Measurements from ENCODE around the gene IGF2BP1. TPM values are rescaled to one million over a fixed set of nuclear protein-coding genes. Genes with fewer than 3 reads are reported as not detected.

IGF2BP1 gene
- polyA plus RNA-seq, 1 of the 3 experiments (the other 2 are of a cell fraction) = 0.05 TPM

GRCh38 chr17:48990882-48991357 is 6.3 kb upstream of the IGF2BP1 start:
- Histone ChIP-seq H3K4me3 (ENCODE audit: low read depth in 2 of 2, low read length in 1 of 2) (no peak overlapping the region), H3K4me2 (no peak overlapping the region), H3K9me3 (no peaks in the 10 kb centered on the region), H3K27ac (ENCODE audit: low read depth in 2 of 2, low read length in 1 of 2) (no peak overlapping the region), H3K9ac (no peak overlapping the region), H3K79me2 (ENCODE audit: insufficient read depth) (no peaks in the 10 kb centered on the region), H3K4me1 (ENCODE audit: control insufficient read depth in 1 of 2, insufficient read depth in 2 of 2, low read depth in 1 of 2, low read length in 1 of 2) (no peaks in the 10 kb centered on the region; a peak in 1 of 4 replicates), H2AFZ (ENCODE audit: low read depth) (no peak overlapping the region), H3K9me2 (no peaks in the 10 kb centered on the region), H3K36me3 (replicated peaks in 1 of 2; ENCODE audit: control insufficient read depth in 1 of 2, insufficient read depth in 2 of 2, low read length in 1 of 2) (no peaks in the 10 kb centered on the region), H4K20me1 (ENCODE audit: insufficient read depth) (0 out of 2 replicates have a peak, but pooled peaks cover 12% of the 10 kb centered on the region), H3K27me3 (ENCODE audit: insufficient read depth) (peaks cover 84% of the 10 kb centered on the region), H3F3A (replicated peaks; ENCODE audit: insufficient read depth) (peaks cover 21% of the 10 kb centered on the region)
- 2% methylated on average over 2 of the region's 2 CpGs for whole genome bisulfite sequencing (ENCODE audit: low lambda C conversion rate)
- no peak for DNase-seq
- TF ChIP-seq TCF12 (IDR thresholded peaks at IDR 0.05) (no peak), FOSL2 (IDR thresholded peaks at IDR 0.05; ENCODE audit: borderline replicate concordance, low read depth) (no peak), MAX (IDR thresholded peaks at IDR 0.05; ENCODE audit: low read depth) (no peak), ELF1 (IDR thresholded peaks at IDR 0.05) (no peak), USF1 (IDR thresholded peaks at IDR 0.05; ENCODE audit: borderline replicate concordance, low read depth) (no peak), USF2 (IDR thresholded peaks at IDR 0.05; ENCODE audit: borderline replicate concordance, low read depth, low read length) (no peak), MEF2A (IDR thresholded peaks at IDR 0.05; ENCODE audit: borderline replicate concordance, low read depth) (no peak), EP300 (IDR thresholded peaks at IDR 0.05; ENCODE audit: borderline replicate concordance in 1 of 2, low read depth in 1 of 2, low read length in 1 of 2) (no peak), CTCF (IDR thresholded peaks at IDR 0.05) (no peak), YY1 (IDR thresholded peaks at IDR 0.05; ENCODE audit: low read depth) (no peak), RAD21 (IDR thresholded peaks at IDR 0.05; ENCODE audit: low read length) (no peak)
- ChIA-PET POLR2A (no interaction called here), CTCF (interaction anchor here (3.2 kb wide), 1 partner anchor 42 kb away, joined by 13 read pairs; no protein-coding TSS in a partner anchor)

- POLR2A ChIA-PET = no interaction called here
- no peak overlapping the region for H2AFZ ChIP-seq (ENCODE audit: low read depth)
- DNase-seq = no peak
- H3K9me2 ChIP-seq = no peaks in the 10 kb centered on the region
- H3K4me1 ChIP-seq (ENCODE audit: control insufficient read depth in 1 of 2, insufficient read depth in 2 of 2, low read depth in 1 of 2, low read length in 1 of 2) = no peaks in the 10 kb centered on the region; a peak in 1 of 4 replicates
- H3K79me2 ChIP-seq (ENCODE audit: insufficient read depth) = no peaks in the 10 kb centered on the region
- H3K27ac ChIP-seq (ENCODE audit: low read depth in 2 of 2, low read length in 1 of 2) = no peak overlapping the region
- CTCF ChIA-PET = interaction anchor here (0.8 to 3.3 kb wide), 4 partner anchors 40 to 145 kb away, joined by 3 to 13 read pairs (median 7); no protein-coding TSS in a partner anchor
- 0 out of 2 replicates have a peak, but pooled peaks cover 12% of the 10 kb centered on the region for H4K20me1 ChIP-seq (ENCODE audit: insufficient read depth)
- no peak for TF ChIP-seq JUND (IDR thresholded peaks at IDR 0.05)
- no peak for TF ChIP-seq MXI1 (IDR thresholded peaks at IDR 0.05; ENCODE audit: low read depth, low read length)
- no peak for TF ChIP-seq SIN3A (IDR thresholded peaks at IDR 0.05; ENCODE audit: borderline replicate concordance, low read depth, low read length)
- no peak; the same call in 1 of the 2 replicates for TF ChIP-seq EZH2phosphoT487 (IDR thresholded peaks at IDR 0.05; ENCODE audit: borderline replicate concordance, low read depth)
- peaks cover 84% of the 10 kb centered on the region for H3K27me3 ChIP-seq (ENCODE audit: insufficient read depth)
- no peaks in the 10 kb centered on the region for H3K36me3 ChIP-seq (replicated peaks in 1 of 2; ENCODE audit: control insufficient read depth in 1 of 2, insufficient read depth in 2 of 2, low read length in 1 of 2)
- no peak overlapping the region for H3K4me2 ChIP-seq
- no peak overlapping the region for H3K4me3 ChIP-seq (ENCODE audit: low read depth in 2 of 2, low read length in 1 of 2)
- no peak overlapping the region for H3K9ac ChIP-seq
- H3K9me3 ChIP-seq = no peaks in the 10 kb centered on the region
- 2% methylated on average over 2 of the region's 2 CpGs for WGBS (ENCODE audit: low lambda C conversion rate)
- peaks cover 21% of the 10 kb centered on the region for H3F3A ChIP-seq (replicated peaks; ENCODE audit: insufficient read depth)
Observed at GRCh38 chr17:48992444-48992843, 4.7 kb upstream of the IGF2BP1 start.

Data from SK-N-SH (cell line).